Measurements from ENCODE around the gene CYTH4.

GRCh38 chr22:37363261-37363992 lies 81.1 kb downstream of the CYTH4 start:
- TF ChIP-seq POLR2A (IDR thresholded peaks at IDR 0.05): no peak
- TF ChIP-seq, protein P1, sequence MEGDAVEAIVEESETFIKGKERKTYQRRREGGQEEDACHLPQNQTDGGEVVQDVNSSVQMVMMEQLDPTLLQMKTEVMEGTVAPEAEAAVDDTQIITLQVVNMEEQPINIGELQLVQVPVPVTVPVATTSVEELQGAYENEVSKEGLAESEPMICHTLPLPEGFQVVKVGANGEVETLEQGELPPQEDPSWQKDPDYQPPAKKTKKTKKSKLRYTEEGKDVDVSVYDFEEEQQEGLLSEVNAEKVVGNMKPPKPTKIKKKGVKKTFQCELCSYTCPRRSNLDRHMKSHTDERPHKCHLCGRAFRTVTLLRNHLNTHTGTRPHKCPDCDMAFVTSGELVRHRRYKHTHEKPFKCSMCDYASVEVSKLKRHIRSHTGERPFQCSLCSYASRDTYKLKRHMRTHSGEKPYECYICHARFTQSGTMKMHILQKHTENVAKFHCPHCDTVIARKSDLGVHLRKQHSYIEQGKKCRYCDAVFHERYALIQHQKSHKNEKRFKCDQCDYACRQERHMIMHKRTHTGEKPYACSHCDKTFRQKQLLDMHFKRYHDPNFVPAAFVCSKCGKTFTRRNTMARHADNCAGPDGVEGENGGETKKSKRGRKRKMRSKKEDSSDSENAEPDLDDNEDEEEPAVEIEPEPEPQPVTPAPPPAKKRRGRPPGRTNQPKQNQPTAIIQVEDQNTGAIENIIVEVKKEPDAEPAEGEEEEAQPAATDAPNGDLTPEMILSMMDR (IDR thresholded peaks at IDR 0.05): no peak
- no peak for TF ChIP-seq EP300 (IDR thresholded peaks at IDR 0.05)

Measured in gastroesophageal sphincter (tissue), 3 donors.